Stomach (tissue), 4 donors: Measurements from ENCODE around the gene PMM2.

Experiments used
- EP300 ChIP-seq: sonication (generic); formaldehyde crosslinking; IDR thresholded peaks from one replicate; pipeline ENCODE4 v1.6.1; 2017; ENCODE audit warnings: antibody characterized with exemption
- POLR2A ChIP-seq, 4 donors: fragments of 450-650 bp; IDR thresholded peaks; one replicate each; pipeline ENCODE4 v1.6.1; 2016; ENCODE audit warnings: antibody characterized with exemption in 4 of 4, control low read depth in 2 of 4, mild to moderate bottlenecking in 1 of 4, moderate library complexity in 1 of 4
- POLR2AphosphoS5 ChIP-seq, 3 donors: sonication (generic); formaldehyde crosslinking; IDR thresholded peaks; one replicate each; pipeline ENCODE4 v1.6.1; 2016; ENCODE audit warnings: antibody characterized with exemption in 3 of 3
- TF ChIP-seq, protein P1 (sequence below), 7 experiments: fragments of 450-650 bp in 4 of 7; fragments of 200-600 bp in 3 of 7; sonication (generic) in 3 of 7; IDR thresholded peaks; one replicate each; pipeline ENCODE4 v1.5.1; 2016 to 2019; ENCODE audit warnings: antibody characterized with exemption in 7 of 7, control low read depth in 2 of 7, mild to moderate bottlenecking in 1 of 7

- TF ChIP-seq, protein P1, sequence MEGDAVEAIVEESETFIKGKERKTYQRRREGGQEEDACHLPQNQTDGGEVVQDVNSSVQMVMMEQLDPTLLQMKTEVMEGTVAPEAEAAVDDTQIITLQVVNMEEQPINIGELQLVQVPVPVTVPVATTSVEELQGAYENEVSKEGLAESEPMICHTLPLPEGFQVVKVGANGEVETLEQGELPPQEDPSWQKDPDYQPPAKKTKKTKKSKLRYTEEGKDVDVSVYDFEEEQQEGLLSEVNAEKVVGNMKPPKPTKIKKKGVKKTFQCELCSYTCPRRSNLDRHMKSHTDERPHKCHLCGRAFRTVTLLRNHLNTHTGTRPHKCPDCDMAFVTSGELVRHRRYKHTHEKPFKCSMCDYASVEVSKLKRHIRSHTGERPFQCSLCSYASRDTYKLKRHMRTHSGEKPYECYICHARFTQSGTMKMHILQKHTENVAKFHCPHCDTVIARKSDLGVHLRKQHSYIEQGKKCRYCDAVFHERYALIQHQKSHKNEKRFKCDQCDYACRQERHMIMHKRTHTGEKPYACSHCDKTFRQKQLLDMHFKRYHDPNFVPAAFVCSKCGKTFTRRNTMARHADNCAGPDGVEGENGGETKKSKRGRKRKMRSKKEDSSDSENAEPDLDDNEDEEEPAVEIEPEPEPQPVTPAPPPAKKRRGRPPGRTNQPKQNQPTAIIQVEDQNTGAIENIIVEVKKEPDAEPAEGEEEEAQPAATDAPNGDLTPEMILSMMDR (IDR thresholded peaks at IDR 0.05), result no peak
- no peak for TF ChIP-seq POLR2AphosphoS5 (IDR thresholded peaks at IDR 0.05)
- TF ChIP-seq EP300, result no peak
- no peak for TF ChIP-seq POLR2A (IDR thresholded peaks at IDR 0.05)
Measured at GRCh38 chr16:8761078-8761477, 36.6 kb upstream of the PMM2 start.
